SK-N-SH treated with all-trans-retinoic acid at 6 μM for 48 hours (cell line): ENCODE data around the gene MAK.

Experiments used
- GLIS3 ChIP-seq: fragments of 250-450 bp; sonication (Bioruptor Pico); IDR thresholded peaks from 2 replicates; pipeline ENCODE4 v1.5.0; 2020; ENCODE audit warnings: mild to moderate bottlenecking, moderate library complexity
- PATZ1 ChIP-seq: fragments of 250-450 bp; sonication (Bioruptor Pico); IDR thresholded peaks from 2 replicates; pipeline ENCODE4 v1.8.0; 2020; ENCODE audit warnings: mild to moderate bottlenecking, moderate library complexity, borderline replicate concordance
- PPARA ChIP-seq: fragments of 250-450 bp; sonication (Bioruptor Pico); IDR thresholded peaks from 2 replicates; pipeline ENCODE4 v1.5.0; 2020; ENCODE audit warnings: mild to moderate bottlenecking, borderline replicate concordance
- TCF4 ChIP-seq: fragments of 250-450 bp; sonication (Bioruptor Pico); IDR thresholded peaks from 2 replicates; pipeline ENCODE4 v1.8.0; 2021; ENCODE audit warnings: mild to moderate bottlenecking, moderate library complexity, borderline replicate concordance
- TSHZ2 ChIP-seq: fragments of 250-450 bp; sonication (Bioruptor Pico); IDR thresholded peaks from 2 replicates; pipeline ENCODE4 v1.5.0; 2020; ENCODE audit warnings: mild to moderate bottlenecking, moderate library complexity
- ZC3H10 ChIP-seq: fragments of 250-450 bp; sonication (Bioruptor Pico); IDR thresholded peaks from 2 replicates; pipeline ENCODE4 v1.5.1; 2021; ENCODE audit warnings: mild to moderate bottlenecking, moderate library complexity
- ZFP3 ChIP-seq: fragments of 250-450 bp; sonication (Bioruptor Pico); IDR thresholded peaks from 2 replicates; pipeline ENCODE4 v1.5.0; 2020; ENCODE audit warnings: mild to moderate bottlenecking, moderate library complexity

- no peak for TF ChIP-seq PPARA (CRISPR knock-in tag)
- TF ChIP-seq TSHZ2, result no peak
- no peak for TF ChIP-seq PATZ1
- no peak for TF ChIP-seq ZC3H10 (CRISPR knock-in tag)
- TF ChIP-seq ZFP3 (CRISPR knock-in tag), result no peak
- no peak for TF ChIP-seq GLIS3 (CRISPR knock-in tag)
- TF ChIP-seq TCF4, result no peak
These were observed 79.0 kb downstream of the MAK start for GRCh38 chr6:10759312-10759839.
